Muscle of arm (tissue), 12 donors: Measurements from ENCODE around the gene DHX30. TPM values are rescaled to one million over a fixed set of nuclear protein-coding genes. Genes with fewer than 3 reads are reported as not detected.
"Not testable (repeated sequence)": the region's sequence is repeated elsewhere in the genome, so short reads cannot be mapped to it uniquely, and the experiment has no call there.

Experiments
- DNase-seq: peaks from one replicate; pipeline ENCODE4 v3.0.0-alpha.2; 2013
- polyA plus RNA-seq, 12 donors: library from polyadenylated mRNA; unstranded; fragments of 120-200 nt; gene quantifications; one replicate each; pipeline ENCODE4 v1.2.1, GENCODE V29; 2013; ENCODE audit not compliant: insufficient read length in 12 of 12

Gene DHX30
- polyA plus RNA-seq, 12 donors: 31.8 to 44.4 (median 36.3) TPM; not detected in 1

DNA sequence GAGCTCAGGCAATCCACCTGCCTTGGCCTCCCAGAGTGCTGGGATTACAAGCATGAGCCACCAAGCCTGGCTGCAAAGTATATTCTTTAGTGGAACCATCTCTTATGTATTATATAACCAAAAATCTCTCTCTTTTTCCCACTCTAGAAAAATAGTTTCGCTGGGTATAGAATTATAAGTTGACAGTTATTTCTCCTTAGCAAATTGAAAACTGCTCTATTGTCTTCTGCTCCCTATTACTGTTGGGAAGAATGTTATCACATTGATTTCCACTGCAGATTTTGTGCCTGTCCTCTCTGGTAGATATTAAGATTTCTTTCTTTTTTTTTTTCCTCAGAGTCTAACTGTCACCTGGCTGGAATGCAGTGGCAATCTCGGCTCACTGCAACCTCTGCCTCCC lies 10.2 kb upstream of the DHX30 start:
- no peak for DNase-seq

DNA sequence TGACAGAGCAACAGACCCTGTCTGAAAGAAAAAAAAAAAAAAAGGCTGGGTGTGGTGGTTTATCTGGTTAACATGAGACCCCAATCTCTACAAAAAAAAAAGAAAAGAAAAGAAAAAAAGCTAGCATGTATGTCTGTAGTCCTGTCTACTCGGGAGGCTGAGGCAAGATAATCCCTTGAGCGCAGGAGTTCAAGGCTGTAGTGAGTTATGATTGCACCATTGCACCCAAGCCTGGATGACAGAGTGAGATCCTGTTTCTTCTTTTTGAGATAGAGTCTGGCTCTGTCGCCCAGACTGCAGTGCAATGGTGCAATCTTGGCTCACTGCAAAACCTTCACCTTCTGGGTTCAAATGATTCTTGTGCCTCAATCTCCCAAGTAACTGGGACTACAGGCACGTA lies 8.4 kb upstream of the DHX30 start:
- no peak for DNase-seq

DNA sequence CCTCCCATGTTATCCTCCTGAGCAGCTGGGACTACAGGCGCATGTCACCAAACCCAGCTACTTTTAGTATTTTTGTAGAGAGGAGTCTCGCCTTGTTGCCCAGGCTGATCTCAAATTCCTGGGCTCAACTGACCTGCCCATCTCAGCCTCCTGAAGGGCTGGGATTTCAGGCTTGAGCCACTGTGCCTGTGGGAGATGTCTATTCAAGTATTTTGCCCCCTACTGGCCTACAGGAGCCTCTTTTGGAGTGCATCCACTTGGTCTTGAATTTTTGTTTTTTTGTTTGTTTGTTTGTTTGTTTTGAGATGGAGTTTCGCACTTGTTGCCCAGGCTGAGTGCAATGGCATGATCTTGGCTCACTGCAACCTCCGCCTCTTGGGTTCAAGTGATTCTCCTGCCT lies 3.2 kb upstream of the DHX30 start:
- DNase-seq: no peak

DNA sequence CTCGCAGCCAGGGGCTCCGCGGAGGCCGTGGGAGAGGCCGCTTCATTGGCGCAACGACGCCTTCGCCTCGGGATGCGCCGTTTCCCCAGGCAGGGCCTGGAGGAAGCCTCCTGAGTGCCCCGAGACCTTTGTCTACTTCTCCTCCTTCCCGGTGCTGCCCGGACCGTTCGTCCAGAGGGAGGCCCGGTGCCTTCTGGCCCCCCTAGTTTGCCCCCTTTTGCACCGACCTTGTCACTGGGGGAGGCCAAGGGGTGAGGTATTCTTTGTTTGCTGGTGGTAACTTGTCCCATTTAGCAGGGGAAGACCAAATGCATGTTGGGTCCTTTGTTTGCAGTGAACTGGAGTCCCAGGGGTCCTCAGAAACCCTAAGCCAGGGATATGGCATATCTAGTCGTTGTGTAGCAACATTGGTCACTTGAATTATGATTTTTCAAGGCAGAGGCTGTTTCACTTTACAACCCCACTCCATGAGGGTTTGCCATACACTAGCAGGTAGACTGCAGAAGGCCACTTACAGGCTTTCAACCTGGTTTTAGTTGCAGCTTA lies 615 bp downstream of the DHX30 start:
- DNase-seq: peak; percentile 46

DNA sequence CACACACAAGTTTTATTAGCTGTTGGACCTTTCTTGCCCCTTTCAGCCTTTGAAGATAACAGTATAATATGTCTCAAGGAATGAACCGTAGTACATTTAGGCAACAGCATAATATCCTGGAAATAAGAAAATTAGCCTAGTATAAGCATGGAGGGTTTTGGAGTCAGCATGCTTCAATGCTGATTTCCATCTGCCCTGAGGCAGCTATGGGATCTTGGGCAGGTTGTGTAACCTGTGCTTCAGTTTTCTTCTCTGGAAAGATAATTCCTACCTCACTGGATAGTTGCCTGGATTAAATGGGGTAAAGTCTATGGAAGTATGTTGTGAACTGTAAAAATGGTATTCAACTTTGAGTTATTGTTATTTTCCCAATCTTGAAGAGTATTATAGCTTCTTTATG lies 1.6 kb downstream of the DHX30 start:
- no peak for DNase-seq

DNA sequence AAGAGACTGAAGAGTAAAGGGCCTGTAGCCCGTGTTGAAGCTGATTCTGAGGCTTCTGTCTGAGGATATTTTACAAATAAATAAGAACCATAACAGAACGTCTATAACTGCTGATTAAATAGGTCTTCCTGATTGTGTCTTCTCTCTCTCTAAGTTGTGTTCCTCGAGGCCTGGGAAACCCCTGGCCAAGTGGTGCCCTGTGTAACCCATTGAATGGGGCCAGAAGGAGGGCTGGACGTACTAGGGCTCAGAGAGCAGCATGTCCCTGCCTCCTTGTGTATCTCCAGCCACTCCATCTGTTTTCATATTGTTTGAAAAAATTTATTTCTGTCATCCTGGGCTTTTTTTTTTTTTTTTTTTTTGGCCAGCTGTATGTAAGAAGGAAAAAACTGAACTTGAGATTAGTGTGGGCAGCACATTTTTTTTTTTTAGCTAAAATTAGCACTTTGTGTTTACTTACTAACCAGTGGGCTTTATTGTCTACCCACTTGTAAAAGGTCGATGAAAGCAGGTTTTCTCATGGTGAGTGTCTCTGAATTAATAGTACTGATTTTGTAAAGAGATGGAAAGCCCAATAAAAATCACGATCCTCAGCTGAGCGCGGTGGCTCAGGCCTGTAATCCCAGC lies 10.7 kb downstream of the DHX30 start:
- no peak for DNase-seq

DNA sequence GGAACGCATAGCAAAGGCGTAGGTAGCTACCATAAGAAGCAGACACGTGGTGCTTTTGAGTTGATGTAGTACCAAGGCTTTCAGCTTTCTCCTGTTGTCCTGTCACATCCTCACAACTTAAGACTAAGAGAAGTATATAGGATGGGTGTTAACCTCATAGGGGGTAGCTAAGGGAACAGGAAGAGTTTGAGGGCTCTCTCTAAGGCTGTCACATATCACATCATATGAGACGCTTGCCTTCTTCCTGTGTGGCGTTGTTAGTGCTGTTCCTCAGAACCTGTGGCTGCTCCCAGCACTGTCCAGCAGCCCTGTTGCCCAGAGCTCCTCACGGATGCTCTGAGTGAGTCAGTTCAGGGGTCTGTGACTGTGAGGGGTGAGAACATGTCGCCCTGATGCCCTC lies 14.7 kb downstream of the DHX30 start:
- DNase-seq: no peak

DNA sequence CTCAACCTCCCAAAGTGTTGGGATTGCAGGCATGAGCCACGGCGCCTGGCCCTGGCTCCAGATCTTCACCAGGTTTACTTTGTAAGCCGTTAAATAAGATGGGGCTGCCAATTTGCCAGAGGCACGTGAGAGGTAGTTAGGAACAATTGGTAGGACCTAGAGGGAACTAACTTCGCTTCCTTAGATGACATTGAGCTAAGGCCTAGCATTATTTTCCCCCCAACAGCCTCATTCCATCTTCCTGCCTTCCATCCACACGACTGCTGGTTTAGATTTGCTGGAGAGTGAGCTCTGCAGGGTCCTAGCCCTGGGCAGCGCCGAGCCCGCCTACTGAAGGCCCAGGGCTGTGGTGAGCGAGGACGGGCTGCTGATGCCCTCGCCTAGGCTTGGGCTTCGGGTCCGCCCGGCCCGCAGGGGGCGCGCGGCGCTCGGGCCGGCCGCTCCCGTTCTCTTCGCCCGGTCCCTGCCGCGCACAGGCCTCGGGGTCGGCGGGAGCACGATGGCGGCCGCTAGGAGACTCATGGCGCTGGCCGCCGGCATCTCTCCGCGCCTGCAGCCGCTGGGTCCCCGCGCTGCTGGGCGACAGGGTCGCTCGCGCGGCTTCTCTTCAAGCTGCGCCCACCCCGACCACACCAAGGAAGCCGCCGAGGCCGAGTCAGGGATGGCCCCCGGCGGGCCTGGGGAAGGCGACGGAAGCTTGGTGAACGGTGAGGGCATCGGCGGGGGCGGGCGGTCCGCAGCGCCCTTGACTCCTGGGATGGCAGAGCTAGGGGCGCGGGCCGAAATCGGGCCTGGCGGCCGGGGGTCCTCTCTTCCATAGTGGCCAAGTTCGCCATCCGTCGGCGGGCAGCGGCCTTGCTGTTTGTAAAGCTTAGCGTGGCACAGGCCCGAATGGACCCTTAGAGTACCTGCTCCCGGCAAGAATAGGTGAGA lies 21.9 kb downstream of the DHX30 start:
- DNase-seq: peak; percentile 70

DNA sequence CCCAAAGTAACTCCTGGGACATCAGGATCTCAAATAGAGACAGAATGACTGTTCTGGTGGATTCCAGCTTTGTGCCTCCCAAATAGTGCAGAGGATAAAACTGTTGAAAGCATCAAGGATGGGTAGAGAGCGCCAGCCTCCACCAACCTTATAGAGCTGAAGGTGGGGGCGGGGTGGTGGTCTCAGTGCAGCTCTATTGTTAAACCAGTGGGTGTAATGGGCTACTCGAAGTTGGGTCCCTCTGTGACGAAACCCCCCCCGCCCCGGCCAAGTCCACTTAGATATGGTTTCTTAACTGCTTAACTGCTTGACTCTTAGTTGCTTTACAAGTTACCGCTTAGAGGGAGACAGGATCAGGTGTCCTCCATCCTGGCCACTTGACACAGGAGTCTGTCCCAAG lies 22.7 kb downstream of the DHX30 start:
- DNase-seq: no peak

DNA sequence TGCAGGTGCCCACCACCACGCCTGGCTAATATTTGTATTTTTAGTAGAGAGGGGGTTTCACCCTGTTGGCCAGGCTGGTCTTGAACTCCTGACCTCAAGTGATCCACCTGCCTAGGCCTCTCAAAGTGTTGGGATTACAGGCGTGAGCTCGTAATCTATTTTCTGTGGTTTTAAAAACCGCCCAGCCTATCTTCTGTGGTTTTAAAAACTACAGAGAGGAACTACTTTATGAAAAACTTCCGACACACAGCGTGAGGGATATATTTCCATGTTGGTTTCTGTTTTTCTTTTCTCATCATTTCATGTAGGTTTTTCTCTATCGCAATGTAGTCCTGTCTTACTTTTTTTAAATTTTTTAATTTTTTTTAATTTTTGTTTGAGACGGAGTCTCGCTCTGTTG lies 26.5 kb downstream of the DHX30 start:
- DNase-seq: not testable (repeated sequence)

DNA sequence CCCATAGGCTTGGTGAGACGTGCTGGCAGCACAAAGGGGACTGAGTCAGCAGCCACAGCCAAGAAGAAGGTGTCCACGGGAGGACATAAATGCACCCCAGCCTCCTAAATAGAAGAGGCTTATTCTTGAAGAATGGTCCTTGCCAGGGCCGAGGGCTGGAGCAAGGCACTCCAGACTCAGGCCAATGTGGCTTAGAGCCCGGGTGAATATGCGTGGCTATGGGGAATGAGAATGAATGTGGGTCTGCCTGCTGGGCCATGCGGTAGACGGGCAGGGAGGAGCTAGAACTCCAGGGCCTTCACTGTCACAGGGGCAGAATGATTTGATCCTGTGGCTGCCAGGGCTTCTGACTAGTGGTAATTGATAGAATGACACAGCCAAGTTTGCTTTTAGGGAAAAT lies 34.0 kb downstream of the DHX30 start:
- DNase-seq: no peak

DNA sequence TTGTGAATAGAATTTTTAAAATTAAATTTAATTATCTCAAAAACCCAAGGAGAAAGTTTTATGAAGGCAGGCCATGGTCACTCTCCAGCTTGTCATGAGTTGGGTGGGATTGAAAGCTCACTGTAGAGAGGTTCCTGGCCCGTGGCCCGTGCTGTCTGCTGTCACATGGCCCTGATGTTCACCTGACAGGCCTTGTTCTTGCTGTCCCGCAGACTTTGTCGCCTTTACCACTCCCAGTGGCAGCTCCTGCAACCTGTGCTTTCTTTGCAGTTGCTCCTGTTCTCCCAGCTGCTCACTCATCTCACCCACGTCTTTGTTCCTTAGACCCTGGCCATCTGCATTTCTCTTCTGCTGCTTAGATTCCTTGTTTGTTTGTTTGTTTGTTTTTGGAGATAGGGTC lies 35.6 kb downstream of the DHX30 start:
- DNase-seq: no peak

DNA sequence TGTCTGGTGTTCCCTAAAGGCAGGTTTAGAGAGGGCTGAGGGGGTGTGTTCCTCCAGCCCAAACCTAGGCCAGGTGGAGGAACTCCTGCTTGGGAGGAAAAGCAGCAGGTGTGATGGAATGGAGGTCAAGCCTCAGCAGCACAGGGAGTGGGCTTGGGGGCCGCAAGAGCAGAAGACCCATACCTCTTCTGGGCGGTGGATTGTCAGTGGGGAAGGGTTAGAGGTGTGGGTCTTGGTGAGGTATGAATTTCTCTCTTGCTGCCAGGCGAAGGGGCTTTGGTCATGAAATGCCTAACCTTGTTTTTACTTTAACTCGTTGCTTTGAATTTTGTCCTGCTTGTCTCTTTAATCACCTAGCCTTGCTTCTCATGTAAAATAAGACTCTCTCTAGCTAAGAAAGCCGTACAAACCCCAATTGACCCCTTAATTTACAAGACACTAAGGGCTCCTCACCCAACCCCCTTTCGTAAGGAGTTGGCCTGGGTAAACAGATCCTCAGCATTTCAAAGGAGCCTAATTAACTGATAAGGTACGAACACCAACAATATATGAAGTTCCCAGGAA lies 38.9 kb downstream of the DHX30 start:
- no peak for DNase-seq

DNA sequence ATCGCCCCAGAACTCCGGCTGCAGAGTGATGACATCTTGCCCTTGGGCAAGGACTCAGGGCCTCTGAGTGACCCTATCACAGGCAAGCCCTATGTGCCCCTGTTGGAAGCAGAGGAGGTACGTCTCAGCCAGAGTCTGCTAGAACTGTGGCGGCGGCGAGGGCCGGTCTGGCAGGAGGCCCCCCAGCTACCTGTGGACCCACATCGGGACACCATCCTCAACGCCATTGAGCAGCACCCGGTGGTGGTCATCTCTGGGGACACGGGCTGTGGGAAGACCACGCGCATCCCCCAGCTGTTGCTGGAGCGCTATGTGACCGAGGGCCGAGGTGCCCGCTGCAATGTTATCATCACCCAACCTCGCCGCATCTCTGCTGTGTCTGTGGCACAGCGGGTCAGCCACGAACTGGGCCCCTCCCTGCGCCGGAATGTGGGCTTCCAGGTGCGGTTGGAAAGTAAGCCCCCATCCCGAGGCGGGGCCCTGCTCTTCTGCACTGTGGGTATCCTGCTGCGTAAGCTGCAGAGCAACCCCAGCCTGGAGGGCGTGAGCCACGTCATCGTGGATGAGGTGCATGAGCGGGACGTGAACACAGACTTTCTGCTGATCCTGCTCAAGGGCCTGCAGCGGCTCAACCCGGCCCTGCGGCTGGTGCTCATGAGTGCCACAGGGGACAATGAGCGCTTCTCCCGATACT lies 43.4 kb downstream of the DHX30 start:
- no peak for DNase-seq

DNA sequence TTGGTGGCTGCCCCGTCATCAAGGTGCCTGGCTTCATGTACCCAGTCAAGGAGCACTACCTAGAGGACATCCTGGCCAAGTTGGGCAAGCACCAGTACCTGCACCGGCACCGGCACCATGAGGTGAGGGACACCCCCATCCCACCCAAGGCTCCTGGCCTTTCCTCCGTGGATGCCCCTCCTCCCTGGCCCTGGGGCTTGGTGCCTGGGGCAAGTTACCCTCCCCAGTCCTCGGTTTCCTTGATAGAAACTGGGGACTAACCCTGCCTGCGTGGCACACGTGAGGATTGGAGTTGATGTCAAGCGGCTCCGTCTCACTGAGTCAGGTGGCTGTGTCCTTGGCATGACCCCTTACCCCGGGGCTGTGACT lies 43.9 kb downstream of the DHX30 start:
- DNase-seq: no peak

DNA sequence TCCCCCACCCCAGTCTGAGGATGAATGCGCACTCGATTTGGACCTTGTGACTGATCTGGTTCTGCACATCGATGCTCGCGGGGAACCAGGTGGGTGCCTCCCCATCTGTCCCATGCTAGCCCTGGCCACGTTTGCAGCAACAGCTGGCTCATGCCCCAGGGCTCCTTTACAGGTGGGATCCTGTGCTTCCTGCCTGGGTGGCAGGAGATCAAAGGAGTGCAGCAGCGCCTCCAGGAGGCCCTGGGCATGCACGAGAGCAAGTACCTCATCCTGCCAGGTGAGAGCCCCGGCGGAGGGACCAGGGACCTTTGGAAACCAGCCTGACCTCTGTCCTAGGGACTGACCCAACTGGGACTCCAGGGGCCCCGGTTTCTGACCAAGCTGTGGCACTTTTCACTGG lies 44.3 kb downstream of the DHX30 start:
- DNase-seq: no peak

DNA sequence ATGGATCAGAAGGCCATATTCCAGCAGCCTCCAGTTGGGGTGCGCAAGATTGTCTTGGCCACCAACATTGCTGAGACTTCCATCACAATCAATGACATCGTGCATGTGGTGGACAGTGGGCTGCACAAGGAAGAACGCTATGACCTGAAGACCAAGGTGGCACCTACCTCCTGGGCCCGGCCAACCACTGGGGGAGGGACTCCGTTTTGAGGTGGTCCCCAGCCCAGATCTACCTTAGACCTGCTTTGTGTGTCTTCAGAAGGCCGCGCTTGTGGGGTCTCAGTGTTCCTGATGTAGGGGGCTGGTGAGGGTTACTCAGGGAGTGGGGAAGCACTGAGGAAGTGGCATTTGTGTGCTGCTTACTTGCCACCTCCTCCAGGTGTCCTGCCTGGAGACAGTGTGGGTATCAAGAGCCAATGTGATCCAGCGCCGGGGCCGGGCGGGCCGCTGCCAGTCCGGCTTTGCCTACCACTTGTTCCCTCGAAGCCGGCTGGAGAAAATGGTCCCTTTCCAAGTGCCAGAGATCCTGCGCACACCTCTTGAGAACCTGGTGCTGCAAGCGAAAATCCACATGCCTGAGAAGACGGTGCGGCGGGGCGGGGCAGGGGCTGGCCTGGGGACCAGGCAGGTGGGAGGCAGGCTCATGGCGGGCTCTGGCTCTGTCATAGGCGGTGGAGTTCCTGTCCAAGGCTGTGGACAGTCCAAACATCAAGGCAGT lies 45.0 kb downstream of the DHX30 start:
- DNase-seq: no peak

DNA sequence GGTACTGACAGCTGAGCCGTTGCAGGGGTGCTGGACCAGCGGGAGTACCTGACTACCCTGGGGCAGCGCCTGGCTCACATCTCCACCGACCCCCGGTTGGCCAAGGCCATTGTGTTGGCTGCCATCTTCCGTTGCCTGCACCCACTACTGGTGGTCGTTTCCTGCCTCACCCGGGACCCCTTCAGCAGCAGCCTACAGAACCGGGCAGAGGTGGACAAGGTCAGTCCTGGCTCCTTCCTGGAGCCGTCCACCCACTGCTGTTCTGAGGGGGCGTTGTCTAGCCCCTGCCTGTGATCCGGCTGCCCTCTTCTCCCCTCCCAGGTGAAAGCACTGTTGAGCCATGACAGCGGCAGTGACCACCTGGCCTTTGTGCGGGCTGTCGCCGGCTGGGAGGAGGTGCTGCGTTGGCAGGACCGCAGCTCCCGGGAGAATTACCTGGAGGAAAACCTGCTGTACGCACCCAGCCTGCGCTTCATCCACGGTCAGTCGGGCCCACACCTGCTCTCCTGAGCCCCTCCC lies 45.7 kb downstream of the DHX30 start:
- DNase-seq: no peak

DNA sequence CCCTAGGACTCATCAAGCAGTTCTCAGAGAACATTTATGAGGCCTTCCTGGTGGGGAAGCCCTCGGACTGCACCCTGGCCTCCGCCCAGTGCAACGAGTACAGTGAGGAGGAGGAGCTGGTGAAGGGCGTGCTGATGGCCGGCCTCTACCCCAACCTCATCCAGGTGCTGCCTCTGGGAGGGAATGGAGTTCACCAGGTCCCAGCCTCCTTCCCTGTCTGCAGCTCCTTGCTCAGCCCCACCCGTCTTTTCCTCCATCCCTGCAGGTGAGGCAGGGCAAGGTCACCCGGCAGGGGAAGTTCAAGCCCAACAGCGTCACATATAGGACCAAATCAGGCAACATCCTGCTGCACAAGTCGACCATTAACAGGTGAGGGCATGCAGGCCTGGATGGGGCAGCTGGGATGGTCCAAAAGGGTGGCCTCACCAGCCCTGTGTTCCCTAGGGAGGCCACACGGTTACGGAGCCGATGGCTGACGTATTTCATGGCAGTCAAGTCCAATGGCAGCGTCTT lies 46.3 kb downstream of the DHX30 start:
- DNase-seq: no peak

DNA sequence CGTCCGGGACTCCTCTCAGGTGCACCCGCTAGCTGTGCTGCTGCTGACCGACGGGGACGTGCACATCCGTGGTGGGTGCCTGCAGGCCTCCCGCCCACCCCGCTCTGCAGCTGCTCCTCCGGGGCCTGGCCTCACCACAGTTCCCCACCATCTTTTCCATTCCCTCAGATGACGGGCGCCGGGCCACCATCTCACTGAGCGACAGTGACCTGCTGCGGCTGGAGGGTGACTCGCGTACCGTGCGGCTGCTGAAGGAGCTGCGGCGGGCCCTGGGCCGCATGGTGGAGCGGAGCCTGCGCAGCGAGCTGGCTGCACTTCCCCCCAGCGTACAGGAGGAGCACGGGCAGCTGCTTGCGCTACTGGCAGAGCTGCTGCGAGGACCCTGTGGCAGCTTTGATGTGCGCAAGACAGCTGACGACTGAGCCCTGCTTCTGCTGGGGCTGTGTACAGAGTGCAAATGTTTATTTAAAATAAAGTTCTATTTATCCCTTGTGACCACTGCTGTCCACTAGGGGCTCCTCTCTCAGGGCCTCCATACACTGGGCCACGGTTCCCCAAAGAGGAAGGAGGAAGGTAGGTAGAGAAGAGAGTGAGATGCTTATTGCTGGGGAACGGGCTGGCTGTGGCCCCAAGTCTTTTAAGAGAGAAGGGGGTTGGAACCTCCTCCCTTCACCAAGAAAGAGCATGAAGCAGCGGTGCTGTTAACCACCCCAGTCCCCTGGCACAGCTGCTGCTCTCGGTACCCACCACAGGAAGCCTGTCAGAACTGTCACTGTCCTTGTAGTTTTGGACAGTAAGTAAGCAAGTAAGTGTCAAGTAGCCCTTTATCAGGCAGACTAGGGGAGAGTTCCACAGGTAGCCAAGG lies 47.0 kb downstream of the DHX30 start:
- DNase-seq: no peak
